SU-DHL-6 (cell line): Measurements from ENCODE around the gene PDE1A.

Experiments
- H2AFZ ChIP-seq: fragments of 200-600 bp; sonication (generic); 2 replicates; pipeline ENCODE4 v1.6.1; 2014; ENCODE audit warnings: low read depth, mild to moderate bottlenecking, moderate library complexity, mixed read lengths, antibody characterized with exemption, low read length; ENCODE audit not compliant: severe bottlenecking
- H3F3A ChIP-seq: fragments of 200-600 bp; shearing (Covaris generic); 2 replicates; pipeline ENCODE4 v1.6.0; 2016; ENCODE audit warnings: antibody characterized with exemption, mild to moderate bottlenecking; ENCODE audit not compliant: insufficient read depth
- H3K27ac ChIP-seq: fragments of 200-600 bp; sonication (generic); 2 replicates; pipeline ENCODE4 v1.5.1; 2016; ENCODE audit warnings: low read depth, mild to moderate bottlenecking, low read length, moderate library complexity, mixed read lengths
- H3K27me3 ChIP-seq: fragments of 200-600 bp; sonication (generic), shearing (Covaris generic); 2 replicates; pipeline ENCODE4 v1.6.0; 2014; ENCODE audit warnings: mild to moderate bottlenecking, low read length
- H3K36me3 ChIP-seq: fragments of 200-600 bp; sonication (generic); 2 replicates; pipeline ENCODE4 v1.6.1; 2014; ENCODE audit warnings: mild to moderate bottlenecking, low read length, mixed read lengths
- H3K4me2 ChIP-seq: fragments of 300-600, 200-600 bp; shearing (Covaris generic), sonication (generic); 2 replicates; pipeline ENCODE4 v1.6.0; 2014; ENCODE audit warnings: low read length, low read depth, mild to moderate bottlenecking; ENCODE audit not compliant: poor library complexity, severe bottlenecking
- H3K4me3 ChIP-seq: fragments of 200-600 bp; sonication (generic); 2 replicates; pipeline ENCODE4 v1.5.1; 2014; ENCODE audit warnings: antibody characterized with exemption, low read length, mild to moderate bottlenecking, mixed read lengths; ENCODE audit not compliant: insufficient read depth, poor library complexity, severe bottlenecking
- H3K79me2 ChIP-seq: fragments of 200-600 bp; sonication (generic); 2 replicates; pipeline ENCODE4 v1.6.1; 2014; ENCODE audit warnings: mild to moderate bottlenecking, low read length, moderate library complexity; ENCODE audit not compliant: insufficient read depth
- H3K9ac ChIP-seq: fragments of 200-600 bp; sonication (generic); 2 replicates; pipeline ENCODE4 v1.7.0; 2014; ENCODE audit warnings: mild to moderate bottlenecking, low read length
- H3K9me2 ChIP-seq: fragments of 200-600 bp; sonication (generic); replicated peaks from 2 replicates; pipeline ENCODE4 v1.6.1; 2014; ENCODE audit warnings: low read length; ENCODE audit not compliant: insufficient read depth
- H3K9me3 ChIP-seq: fragments of 200-600 bp; sonication (generic); 2 replicates; pipeline ENCODE4 v1.6.1; 2014; ENCODE audit warnings: low read length, mixed read lengths; ENCODE audit not compliant: insufficient read depth
- H4K20me1 ChIP-seq: fragments of 200-600 bp; sonication (generic); 2 replicates; pipeline ENCODE4 v1.6.1; 2014; ENCODE audit warnings: low read depth, mild to moderate bottlenecking, antibody characterized with exemption, low read length, moderate library complexity, mixed read lengths
- CTCF ChIP-seq: fragments of 200-600 bp; sonication (generic); IDR thresholded peaks from one replicate; pipeline ENCODE4 v1.5.1; 2017; ENCODE audit warnings: antibody characterized with exemption, mild to moderate bottlenecking, low read length, moderate library complexity; ENCODE audit not compliant: insufficient read depth, poor library complexity, severe bottlenecking
- EZH2phosphoT487 ChIP-seq: fragments of 200-600 bp; sonication (generic), shearing (Covaris generic); conservative IDR thresholded peaks from 2 replicates; pipeline ENCODE4 v1.6.1; 2018; ENCODE audit warnings: mild to moderate bottlenecking, antibody characterized with exemption, low read length, moderate library complexity, mixed read lengths

PDE1A gene

GRCh38 chr2:182377467-182377866 is 49.4 kb downstream of the PDE1A start:
- Histone ChIP-seq H3K9me3 (0 out of 2 replicates have a peak, but pooled peaks cover 3% of the 10 kb centered on the region), H3K9me2 (no peaks in the 10 kb centered on the region), H3K4me3 (no peak overlapping the region), H3K27ac (no peak overlapping the region), H2AFZ (no peak overlapping the region), H3K4me2 (no peak overlapping the region), H3K27me3 (no peaks in the 10 kb centered on the region), H3K36me3 (no peaks in the 10 kb centered on the region), H4K20me1 (no peaks in the 10 kb centered on the region), H3F3A (no peaks in the 10 kb centered on the region), H3K79me2 (no peaks in the 10 kb centered on the region), H3K9ac (no peak overlapping the region)
- TF ChIP-seq CTCF (no peak), EZH2phosphoT487 (no peak)

GRCh38 chr2:182375862-182376261 is 51.0 kb downstream of the PDE1A start:
- Histone ChIP-seq H3K9me2 (no peaks in the 10 kb centered on the region), H3K36me3 (no peaks in the 10 kb centered on the region), H3K4me3 (no peak overlapping the region), H3K9me3 (0 out of 2 replicates have a peak, but pooled peaks cover 3% of the 10 kb centered on the region), H3K9ac (no peak overlapping the region), H3K27ac (no peak overlapping the region), H3F3A (no peaks in the 10 kb centered on the region), H3K4me2 (no peak overlapping the region), H3K27me3 (no peaks in the 10 kb centered on the region), H4K20me1 (no peaks in the 10 kb centered on the region), H3K79me2 (no peaks in the 10 kb centered on the region), H2AFZ (no peak overlapping the region)
- no peak for TF ChIP-seq EZH2phosphoT487
- no peak for TF ChIP-seq CTCF

- Histone ChIP-seq H2AFZ (no peak overlapping the region), H3K9me3 (0 out of 2 replicates have a peak, but pooled peaks cover 3% of the 10 kb centered on the region), H3K4me3 (no peak overlapping the region), H3K4me2 (no peak overlapping the region), H3K79me2 (no peaks in the 10 kb centered on the region), H3K27ac (no peak overlapping the region), H3K9ac (no peak overlapping the region), H3K9me2 (no peaks in the 10 kb centered on the region), H3K27me3 (no peaks in the 10 kb centered on the region), H3F3A (no peaks in the 10 kb centered on the region), H3K36me3 (no peaks in the 10 kb centered on the region), H4K20me1 (no peaks in the 10 kb centered on the region)
- TF ChIP-seq CTCF: no peak
- no peak for TF ChIP-seq EZH2phosphoT487
Measured at GRCh38 chr2:182372661-182373060, 54.2 kb downstream of the PDE1A start.
